Measurements from ENCODE around the gene PHACTR3.

DNA sequence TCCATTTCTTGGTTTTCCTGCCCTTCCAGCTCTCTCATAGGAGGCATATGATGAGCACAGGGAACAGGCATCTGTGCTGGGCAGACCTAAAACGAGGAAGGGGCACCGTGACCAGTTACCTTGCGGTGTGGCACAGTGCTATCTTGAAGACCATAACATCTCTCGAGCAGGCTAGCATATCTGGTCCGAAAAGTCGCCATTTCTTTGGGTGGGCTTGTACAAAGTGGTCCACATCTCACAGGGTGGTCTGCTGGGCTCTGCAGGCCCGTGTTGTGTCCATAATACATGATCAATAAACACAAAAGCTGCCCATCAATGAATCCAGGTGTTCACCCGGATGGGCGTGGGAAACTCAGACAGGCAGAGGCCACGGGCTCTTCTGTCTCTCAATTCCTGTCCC, 115.7 kb downstream of the PHACTR3 start:
- TF ChIP-seq, protein P1, sequence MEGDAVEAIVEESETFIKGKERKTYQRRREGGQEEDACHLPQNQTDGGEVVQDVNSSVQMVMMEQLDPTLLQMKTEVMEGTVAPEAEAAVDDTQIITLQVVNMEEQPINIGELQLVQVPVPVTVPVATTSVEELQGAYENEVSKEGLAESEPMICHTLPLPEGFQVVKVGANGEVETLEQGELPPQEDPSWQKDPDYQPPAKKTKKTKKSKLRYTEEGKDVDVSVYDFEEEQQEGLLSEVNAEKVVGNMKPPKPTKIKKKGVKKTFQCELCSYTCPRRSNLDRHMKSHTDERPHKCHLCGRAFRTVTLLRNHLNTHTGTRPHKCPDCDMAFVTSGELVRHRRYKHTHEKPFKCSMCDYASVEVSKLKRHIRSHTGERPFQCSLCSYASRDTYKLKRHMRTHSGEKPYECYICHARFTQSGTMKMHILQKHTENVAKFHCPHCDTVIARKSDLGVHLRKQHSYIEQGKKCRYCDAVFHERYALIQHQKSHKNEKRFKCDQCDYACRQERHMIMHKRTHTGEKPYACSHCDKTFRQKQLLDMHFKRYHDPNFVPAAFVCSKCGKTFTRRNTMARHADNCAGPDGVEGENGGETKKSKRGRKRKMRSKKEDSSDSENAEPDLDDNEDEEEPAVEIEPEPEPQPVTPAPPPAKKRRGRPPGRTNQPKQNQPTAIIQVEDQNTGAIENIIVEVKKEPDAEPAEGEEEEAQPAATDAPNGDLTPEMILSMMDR (IDR thresholded peaks at IDR 0.05; ENCODE audit: low read depth, low read length, poor library complexity, severe bottlenecking): no peak
- no peak for TF ChIP-seq EZH2phosphoT487 (IDR thresholded peaks at IDR 0.05; ENCODE audit: borderline replicate concordance, low read length)
